HepG2 (cell line): ENCODE data around the gene CKAP5. TPM values are rescaled to one million over a fixed set of nuclear protein-coding genes. Genes with fewer than 3 reads are reported as not detected.

Experiments
- ATF3 ChIP-seq: sonication (generic); formaldehyde crosslinking; IDR thresholded peaks from 2 replicates; pipeline ENCODE4 v1.4.0; 2020; ENCODE audit warnings: missing genetic modification reagents
- ETS1 ChIP-seq: sonication (generic); formaldehyde crosslinking; IDR thresholded peaks from 2 replicates; pipeline ENCODE4 v1.4.0; 2020; ENCODE audit warnings: missing genetic modification reagents
- GMEB1 ChIP-seq: sonication (generic); formaldehyde crosslinking; IDR thresholded peaks from 2 replicates; pipeline ENCODE4 v1.5.1; 2020; ENCODE audit warnings: missing genetic modification reagents, mild to moderate bottlenecking, borderline replicate concordance
- HNF4A ChIP-seq: sonication (generic); formaldehyde crosslinking; IDR thresholded peaks from 2 replicates; pipeline ENCODE4 v1.4.0; 2020; ENCODE audit warnings: missing genetic modification reagents
- MIER3 ChIP-seq: IDR thresholded peaks from 2 replicates; pipeline ENCODE4 v1.6.1; 2016; ENCODE audit warnings: missing compliant biosample characterization, borderline replicate concordance
- NFYB ChIP-seq: sonication (generic); formaldehyde crosslinking; IDR thresholded peaks from 2 replicates; pipeline ENCODE4 v1.4.0; 2020; ENCODE audit warnings: missing genetic modification reagents
- NFYC ChIP-seq: IDR thresholded peaks from 2 replicates; pipeline ENCODE4 v1.6.1; 2016; ENCODE audit warnings: missing genetic modification reagents, missing compliant biosample characterization
- SKI ChIP-seq: fragments of 450-650 bp; IDR thresholded peaks from one replicate; pipeline ENCODE4 v1.6.1; 2018; ENCODE audit warnings: mild to moderate bottlenecking; ENCODE audit not compliant: partially characterized antibody
- SP4 ChIP-seq: sonication (generic); formaldehyde crosslinking; IDR thresholded peaks from 2 replicates; pipeline ENCODE4 v1.8.1; 2023; ENCODE audit warnings: mild to moderate bottlenecking, missing genetic modification reagents
- SRSF9 ChIP-seq: fragments of 200-400 bp; formaldehyde crosslinking; IDR thresholded peaks from 2 replicates; pipeline ENCODE4 v1.6.1; 2018; ENCODE audit warnings: borderline replicate concordance, mild to moderate bottlenecking, low read depth, low read length; ENCODE audit not compliant: insufficient read depth, poor library complexity, severe bottlenecking
- ZFP36L2 ChIP-seq: sonication (generic); formaldehyde crosslinking; IDR thresholded peaks from 2 replicates; pipeline ENCODE4 v1.4.0; 2020; ENCODE audit warnings: missing genetic modification reagents
- ZNF136 ChIP-seq: sonication (generic); formaldehyde crosslinking; IDR thresholded peaks from 2 replicates; pipeline ENCODE4 v1.8.1; 2022; ENCODE audit warnings: low read depth, mild to moderate bottlenecking, moderate library complexity, missing genetic modification reagents
- ZNF512B ChIP-seq: sonication (generic); formaldehyde crosslinking; IDR thresholded peaks from 2 replicates; pipeline ENCODE4 v1.5.1; 2020; ENCODE audit warnings: missing genetic modification reagents, mild to moderate bottlenecking, borderline replicate concordance
- ZNF646 ChIP-seq: sonication (generic); formaldehyde crosslinking; IDR thresholded peaks from 2 replicates; pipeline ENCODE4 v1.9.0; 2021; ENCODE audit warnings: mild to moderate bottlenecking, missing genetic modification reagents
- ZNF776 ChIP-seq: sonication (generic); formaldehyde crosslinking; IDR thresholded peaks from 2 replicates; pipeline ENCODE4 v1.4.0; 2020; ENCODE audit warnings: mild to moderate bottlenecking, missing genetic modification reagents
- ZSCAN22 ChIP-seq: sonication (generic); formaldehyde crosslinking; IDR thresholded peaks from 2 replicates; pipeline ENCODE4 v1.4.0; 2020; ENCODE audit warnings: mild to moderate bottlenecking, missing genetic modification reagents
- polyA plus RNA-seq, 8 experiments: library from polyadenylated mRNA; depleted of rRNA in 3 of 8; stranded (reverse) in 7 of 8; unstranded in 1 of 8; fragments of >200 nt; fragmentation: Illumina TruSeq in 4 of 8; extraction: Trizol in 4 of 8; gene quantifications; 2 replicates each; pipeline versions ENCODE4 v1.2.1 to v1.2.3, GENCODE V29; 2011 to 2016; ENCODE audit warnings: low read depth in 4 of 8, missing spikeins in 1 of 8, mixed read lengths in 1 of 8; ENCODE audit not compliant: insufficient read depth in 1 of 8
- total RNA-seq, 5 experiments: library from RNA; depleted of rRNA; stranded (reverse); fragments of >200 nt; fragmentation: Illumina TruSeq; extraction: Trizol; gene quantifications; 2 replicates each; pipeline ENCODE4 v1.2.3, GENCODE V29; 2016; ENCODE audit warnings: low read depth in 1 of 5

The CKAP5 gene
- total and polyA plus RNA-seq, 2 of the 13 experiments (the other 11 are each of a cell fraction or from before 2014, with no cell fraction given) = 79.2 to 103 TPM

- TF ChIP-seq ZNF776 (no peak), ZNF646 (no peak), ZFP36L2 (no peak), SKI (peak; percentile 53), SP4 (CRISPR knock-in tag) (peak; percentile 81), SRSF9 (no peak), GMEB1 (CRISPR knock-in tag) (peak; percentile 65; the same call in 1 of the 2 replicates), ATF3 (CRISPR knock-in tag) (no peak), MIER3 (CRISPR knock-in tag) (peak; percentile 67; the same call in 1 of the 2 replicates), ZNF512B (CRISPR knock-in tag) (no peak), NFYC (peak; percentile 69), NFYB (CRISPR knock-in tag) (peak; percentile 73), ZNF136 (CRISPR knock-in tag) (0 out of 2 replicates have a peak, but pooled peaks have one; percentile 67), ZSCAN22 (no peak), HNF4A (CRISPR knock-in tag) (peak; percentile 95), ETS1 (CRISPR knock-in tag) (0 out of 2 replicates have a peak, but pooled peaks have one; percentile 52)
Observed at GRCh38 chr11:46826310-46827044, 19.6 kb downstream of the CKAP5 start (continued).
